Endometrium (tissue), 2 donors: Measurements from ENCODE around the gene SLC10A3.
"Not testable (repeated sequence)": the region's sequence is repeated elsewhere in the genome, so short reads cannot be mapped to it uniquely, and the experiment has no call there.

Experiments used
- FAIRE-seq: peaks from 2 replicates; lab custom pipeline; 2012; peaks lifted over from hg19 to GRCh38; lab: Jason Lieb, UNC
- donor health status: control.
- donor health status: control.

The SLC10A3 gene

DNA sequence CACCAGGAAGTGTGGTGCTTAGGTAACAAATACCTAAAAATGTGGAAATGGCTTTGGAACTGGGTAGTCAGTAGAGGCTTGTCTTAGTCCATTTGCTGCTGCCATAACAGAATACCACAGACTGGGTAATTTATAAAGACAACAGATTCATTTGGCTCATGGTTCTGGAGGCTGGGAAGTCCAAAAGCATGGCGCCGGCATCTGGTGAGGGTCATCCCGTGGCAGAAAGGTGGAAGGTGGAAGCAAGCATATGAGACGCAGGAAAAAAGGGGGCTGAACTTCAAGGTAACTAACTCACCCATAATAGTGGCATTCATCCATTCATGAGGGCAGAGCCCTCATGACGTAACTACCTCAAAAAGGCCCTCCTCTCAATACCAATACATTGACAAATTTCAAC, 19.0 kb upstream of the SLC10A3 start:
- FAIRE-seq = no peak

DNA sequence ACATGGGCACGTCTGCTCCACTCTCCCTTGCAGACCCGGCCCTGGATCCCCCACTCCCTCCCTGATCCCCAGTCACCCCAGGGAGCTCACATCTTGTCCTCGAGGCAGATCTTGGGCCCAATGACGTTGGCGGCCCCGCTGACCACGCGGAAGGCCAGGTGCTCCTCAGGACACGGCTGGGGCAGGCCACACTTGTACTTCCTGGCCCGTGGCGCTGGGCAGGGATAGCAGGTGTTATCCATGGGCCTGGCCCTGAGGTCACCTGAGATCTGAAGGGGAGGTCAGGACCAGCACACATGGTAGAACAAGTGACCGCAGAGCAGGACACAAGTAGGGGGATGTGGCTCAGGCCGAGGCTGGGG, 17.9 kb upstream of the SLC10A3 start:
- FAIRE-seq = no peak

DNA sequence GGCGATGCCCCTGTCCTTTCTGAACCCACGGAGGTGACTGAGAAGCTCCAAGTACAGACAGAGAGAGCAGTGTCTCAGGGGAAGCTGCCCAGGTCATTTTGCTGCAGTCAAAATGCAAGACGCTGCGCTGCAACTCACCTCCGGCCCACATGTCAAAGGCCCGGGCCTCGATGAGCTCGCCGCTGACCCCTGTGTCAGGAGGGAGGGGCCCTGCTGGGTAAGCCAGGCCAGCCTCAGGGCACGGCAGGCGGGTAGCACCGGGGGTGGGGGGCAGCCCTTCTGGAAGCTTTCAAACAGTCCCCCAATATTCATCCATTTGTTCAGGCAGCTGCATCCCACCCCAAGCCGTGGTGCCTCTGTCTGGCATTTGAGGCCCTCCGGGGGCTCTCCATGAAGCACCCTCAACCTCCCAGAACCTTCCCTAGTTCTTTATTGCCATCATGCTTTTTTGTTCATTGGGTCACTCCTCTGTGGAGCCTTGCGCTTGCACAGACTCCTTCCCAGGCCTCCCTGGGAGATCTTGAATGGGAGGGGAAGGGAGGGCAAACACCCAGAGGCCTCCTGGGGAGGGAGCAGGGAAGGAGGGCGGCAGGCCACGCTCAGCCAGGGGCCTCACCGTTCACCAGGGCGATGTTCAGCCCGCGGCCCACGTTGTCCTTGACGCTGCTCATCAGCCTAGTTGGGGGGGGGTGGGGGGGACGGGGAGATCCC, 17.4 kb upstream of the SLC10A3 start:
- no peak for FAIRE-seq

DNA sequence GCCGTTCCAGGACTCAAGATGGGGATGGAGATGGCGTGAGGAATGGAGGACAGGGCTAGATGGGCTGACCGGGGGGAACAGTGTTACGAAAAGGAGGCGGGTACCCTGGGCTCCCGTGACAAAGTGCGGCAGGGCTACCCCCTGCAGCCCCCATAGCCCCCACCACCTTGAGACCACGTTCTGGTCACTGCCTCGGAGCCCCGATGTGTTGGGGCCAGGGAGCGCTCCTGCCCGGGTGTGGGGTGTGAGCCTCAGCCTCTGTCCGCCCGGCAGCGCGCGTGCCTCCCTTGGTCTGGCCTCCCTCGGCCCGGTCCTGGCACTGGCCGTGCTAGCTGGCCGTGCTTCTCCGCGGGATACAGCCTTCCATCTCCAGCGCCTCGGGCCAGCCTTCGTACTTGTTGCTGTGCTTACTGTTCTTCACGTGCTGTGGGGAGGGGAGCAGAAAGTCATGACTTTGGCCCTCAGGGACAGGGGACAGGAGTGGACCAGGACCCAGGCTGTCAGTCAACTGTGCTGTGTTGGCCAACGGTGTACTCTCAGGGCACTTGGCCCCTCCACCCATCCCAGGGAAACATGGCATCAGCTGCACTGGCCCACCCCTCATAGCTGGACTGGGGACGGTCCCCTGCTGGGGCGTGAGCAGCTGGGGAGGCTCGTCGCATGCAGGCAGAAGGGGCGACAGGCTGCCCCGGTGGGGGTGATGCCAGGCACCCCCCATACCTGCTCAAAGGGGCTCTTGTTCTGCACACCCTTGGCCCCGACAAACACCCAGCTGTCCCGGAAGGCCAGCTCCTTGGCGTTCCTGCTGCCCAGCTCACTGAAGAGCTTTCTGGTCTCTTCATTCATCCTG, 16.3 kb upstream of the SLC10A3 start:
- no peak for FAIRE-seq

DNA sequence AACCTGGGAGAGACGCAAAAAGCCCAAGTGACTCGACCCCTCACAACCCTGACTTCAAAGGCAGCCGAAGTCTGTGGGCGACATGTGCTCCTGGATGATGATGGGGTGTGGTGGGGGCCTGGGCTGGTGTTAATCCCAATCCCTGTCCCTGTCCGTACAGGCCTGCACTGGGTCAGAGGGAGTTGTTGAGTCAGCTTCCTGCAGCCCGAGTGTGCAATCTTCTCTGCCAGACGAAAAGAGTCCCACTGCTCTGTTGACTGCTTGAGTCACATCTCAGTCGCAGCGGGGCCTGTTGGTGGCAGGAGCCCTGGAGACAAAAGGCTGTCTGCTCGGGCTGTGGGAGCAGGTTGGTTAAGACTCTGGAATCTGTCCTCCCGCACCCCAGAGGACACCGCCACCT, 15.3 kb upstream of the SLC10A3 start:
- FAIRE-seq = no peak

DNA sequence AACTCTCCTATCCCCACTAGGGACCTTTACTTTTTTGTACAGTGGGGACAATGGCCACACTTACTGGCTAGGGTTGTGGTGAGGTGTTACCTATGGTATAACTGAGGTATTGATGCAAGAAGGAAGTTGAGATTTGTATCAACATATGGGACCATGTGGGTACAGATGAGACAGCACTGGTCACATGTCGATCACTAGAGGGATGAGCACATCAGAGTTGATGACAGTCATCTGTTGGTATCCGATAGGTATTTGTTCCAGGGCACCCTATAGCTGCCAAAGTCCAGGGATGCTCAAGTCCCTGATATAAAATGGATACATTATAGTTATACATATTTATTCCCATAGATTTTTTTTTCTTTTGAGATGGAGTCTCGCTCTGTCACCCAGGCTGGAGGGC, 12.6 kb upstream of the SLC10A3 start:
- no peak for FAIRE-seq

DNA sequence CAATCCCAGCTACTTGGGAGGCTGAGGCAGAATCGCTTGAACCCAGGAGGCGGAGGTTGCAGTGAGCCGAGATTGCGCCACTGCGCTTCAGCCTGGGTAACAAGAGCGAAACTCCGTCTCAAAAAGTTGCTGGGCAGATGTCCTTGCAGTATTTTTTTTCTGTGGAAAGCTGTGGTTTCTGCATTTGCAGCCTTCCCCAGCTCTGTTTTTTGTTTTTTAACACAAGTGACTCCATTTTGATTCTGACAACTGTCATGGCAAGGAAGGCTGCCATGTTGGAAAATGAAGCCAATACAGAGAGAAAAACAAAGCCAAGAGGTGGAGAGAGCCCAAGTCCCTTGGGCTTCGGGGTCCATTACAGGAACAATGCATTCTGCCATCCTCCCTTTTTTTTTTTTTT, 11.7 kb upstream of the SLC10A3 start:
- no peak for FAIRE-seq

DNA sequence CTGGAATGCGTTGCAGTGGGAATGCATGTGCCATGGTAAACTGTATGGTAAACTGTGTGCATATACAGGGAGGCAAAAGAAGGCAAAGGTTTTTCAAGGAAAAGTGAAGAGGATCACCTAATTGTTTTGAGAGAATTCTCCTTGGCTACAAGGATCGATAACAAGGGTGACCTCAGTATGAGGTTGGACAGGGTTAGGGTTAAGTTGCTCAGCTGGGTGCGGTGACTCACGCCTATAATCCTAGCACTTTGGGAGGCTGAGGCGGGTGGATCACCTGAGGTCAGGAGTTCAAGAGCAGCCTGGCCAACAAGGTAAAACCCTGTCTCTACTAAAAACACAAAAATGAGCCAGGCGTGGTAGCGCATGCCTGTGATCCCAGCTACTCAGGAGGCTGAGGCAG, 11.0 kb upstream of the SLC10A3 start:
- FAIRE-seq = not testable (repeated sequence)

DNA sequence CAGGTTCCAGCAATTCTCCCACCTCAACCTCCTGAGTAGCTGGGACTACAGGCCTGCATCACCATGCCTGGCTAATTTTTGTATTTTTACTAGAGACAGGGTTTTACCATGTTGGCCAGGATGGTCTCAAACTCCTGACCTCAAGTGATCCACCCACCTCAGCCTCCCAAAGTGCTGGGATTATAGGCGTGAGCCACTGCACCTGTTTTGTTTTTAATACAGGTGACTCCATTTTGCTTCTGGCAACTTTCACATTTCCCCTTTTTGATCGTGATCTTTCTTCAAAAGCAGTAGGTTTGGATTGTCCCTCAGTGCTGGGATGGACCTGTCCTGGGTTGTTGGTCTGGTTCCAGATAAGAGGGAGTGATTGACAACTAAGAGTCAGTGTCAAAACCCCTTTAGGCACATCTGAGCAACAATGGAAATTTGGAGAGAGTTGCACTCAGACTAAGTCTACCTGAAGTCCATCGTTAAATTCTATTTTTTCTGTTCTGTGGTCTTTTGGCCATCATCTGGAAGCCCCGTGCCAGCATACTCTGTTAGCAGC, 6.2 kb upstream of the SLC10A3 start:
- not testable (repeated sequence) for FAIRE-seq

DNA sequence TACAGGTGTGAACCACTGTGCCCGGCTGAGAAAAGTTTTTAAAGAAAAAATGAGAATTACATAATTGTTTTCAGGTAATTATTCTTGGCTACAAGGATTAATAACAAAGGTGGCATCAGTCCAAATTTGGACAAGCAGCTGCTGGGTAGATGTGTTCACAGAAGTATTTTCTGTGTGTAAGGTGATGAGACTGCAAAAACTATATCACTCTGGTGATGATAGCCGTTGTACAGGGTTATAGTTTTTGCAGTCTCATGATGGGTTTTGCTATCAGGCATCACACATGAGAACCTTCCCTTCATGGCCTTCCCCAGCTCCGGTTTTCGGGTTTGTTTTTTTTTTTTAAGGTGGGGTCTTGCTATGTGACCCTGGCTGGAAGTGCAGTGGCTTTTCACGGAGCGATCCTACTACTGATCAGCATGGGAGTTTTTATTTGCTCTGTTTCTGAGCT, 5.1 kb upstream of the SLC10A3 start:
- no peak for FAIRE-seq

DNA sequence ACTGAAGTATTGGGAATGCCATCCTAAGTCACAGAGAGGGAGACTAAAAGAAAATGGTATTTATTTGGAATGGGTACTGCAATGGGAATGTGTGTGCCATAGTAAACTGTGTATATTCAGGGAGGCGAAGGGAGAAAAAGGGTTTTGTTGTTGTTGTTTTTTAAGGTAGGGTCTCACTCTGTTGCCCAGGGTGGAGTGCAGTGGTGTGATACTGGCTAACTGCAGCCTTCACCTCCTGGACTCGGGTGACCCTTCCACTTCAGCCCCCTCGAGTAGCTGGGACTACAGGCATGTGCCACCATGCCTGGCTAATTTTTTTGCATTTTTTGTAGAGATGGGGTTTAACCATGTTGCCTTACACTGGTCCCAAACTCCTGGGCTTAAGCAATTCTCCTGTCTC, 4.3 kb upstream of the SLC10A3 start:
- no peak for FAIRE-seq

DNA sequence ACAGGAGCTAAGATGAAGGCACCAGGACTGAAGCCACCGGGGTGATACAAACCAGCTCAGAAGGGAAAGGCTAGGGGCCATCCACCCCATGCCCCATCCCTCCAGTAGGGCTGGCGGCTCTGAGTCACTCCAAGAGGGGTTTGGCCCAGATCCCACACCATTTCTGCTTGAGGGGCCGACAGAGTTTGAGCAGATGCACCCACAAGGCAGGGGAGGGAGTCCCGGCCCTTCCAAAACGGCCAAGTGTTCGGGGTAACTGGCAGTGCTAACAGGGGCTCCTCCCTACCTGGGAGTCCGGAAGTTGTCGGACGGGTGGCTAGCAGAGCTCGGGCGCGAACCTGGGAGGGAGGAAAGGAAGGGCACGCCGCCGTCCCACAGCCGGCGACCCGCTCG, 412 bp downstream of the SLC10A3 start:
- FAIRE-seq = no peak

DNA sequence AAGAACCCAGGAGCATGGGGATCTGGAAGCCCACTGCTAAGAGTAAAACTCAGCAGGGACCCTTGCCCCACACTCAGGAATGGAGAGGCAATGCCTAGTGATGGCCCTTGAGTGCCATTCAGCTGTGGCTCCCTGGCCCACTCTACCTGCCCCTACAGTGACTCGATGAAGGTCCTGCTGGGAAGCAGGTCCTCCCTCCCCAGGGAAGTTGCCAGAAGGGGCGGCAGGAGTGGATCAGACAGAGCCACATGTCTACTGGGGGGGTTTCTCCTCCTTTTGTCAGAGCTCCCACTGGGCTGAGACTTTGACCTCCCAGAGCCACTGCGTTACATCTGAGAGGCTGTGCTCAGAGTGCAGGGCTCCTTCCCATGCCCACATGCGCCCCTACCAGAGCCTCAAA, 1.2 kb downstream of the SLC10A3 start:
- FAIRE-seq = no peak

DNA sequence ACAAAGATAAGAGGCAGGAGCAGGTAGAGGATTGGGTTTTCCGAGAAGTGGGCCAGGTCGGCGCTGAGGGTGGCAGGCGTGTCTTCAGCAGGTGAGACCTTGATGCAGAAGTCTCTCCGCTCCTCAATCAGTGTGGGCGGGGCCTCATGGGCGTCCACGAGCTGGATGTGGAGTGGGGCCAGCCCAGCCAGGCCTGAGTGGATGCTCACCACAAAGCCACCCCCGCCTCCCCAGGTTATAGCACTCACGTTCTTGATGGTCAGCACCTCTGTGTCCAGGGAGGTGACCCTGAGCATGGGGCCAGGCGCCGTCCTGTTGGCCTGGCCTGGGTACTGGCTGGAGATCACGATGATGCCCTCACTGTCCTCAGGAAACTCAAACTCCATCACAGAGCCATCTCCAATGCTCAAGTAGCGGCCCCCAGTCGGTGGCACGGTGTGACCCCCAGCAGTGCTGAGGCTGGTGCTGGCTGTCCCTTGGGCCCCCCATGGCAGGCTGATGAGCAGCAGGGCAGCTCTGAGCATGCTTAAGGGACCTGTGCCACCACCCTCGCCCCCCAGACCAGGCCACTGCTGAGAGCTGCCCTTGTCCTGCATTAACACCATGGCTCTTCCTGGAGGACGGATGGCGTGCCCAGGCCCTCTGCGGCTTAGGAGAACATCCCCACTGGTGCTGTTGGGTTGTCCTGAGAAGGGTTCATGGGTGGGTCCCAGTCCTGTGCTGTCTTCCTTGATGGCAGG, 1.9 kb downstream of the SLC10A3 start:
- FAIRE-seq = no peak

DNA sequence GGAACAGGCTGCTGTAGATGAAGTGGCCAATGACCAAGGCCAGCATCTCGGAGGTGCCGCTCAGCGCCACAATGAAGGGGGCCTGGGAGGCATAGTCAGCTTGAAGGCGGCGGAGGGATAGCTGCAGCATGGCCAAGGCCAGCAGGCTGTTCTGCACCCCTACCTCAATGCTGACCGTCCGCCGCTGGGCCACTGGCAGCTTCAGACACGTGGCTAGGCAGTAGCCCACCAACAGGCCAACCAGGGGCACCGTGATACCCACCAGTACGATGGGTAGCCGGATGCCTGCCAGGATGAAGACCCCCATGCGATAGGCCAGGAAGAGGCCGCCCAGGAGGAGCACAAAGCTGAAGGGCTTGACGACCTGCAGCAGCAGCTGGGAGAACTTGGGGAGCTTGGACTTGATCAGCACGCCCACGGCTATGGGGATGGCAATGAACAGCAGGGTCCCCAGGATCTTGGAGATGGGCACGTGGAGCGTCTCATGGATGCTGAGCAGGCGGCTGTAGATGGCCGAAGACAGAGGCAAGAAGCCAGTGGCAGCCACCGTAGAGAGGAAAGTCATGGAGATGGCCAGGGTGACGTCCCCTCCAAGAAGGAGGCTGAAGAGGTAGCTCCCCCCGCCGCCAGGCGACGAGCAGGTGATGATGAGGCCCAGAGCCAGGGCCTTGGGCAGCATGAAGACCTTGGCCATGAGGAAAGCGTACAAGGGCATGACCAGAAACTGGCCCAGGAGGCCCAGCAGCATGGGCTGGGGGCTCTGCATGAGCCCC, 2.7 kb downstream of the SLC10A3 start:
- no peak for FAIRE-seq

DNA sequence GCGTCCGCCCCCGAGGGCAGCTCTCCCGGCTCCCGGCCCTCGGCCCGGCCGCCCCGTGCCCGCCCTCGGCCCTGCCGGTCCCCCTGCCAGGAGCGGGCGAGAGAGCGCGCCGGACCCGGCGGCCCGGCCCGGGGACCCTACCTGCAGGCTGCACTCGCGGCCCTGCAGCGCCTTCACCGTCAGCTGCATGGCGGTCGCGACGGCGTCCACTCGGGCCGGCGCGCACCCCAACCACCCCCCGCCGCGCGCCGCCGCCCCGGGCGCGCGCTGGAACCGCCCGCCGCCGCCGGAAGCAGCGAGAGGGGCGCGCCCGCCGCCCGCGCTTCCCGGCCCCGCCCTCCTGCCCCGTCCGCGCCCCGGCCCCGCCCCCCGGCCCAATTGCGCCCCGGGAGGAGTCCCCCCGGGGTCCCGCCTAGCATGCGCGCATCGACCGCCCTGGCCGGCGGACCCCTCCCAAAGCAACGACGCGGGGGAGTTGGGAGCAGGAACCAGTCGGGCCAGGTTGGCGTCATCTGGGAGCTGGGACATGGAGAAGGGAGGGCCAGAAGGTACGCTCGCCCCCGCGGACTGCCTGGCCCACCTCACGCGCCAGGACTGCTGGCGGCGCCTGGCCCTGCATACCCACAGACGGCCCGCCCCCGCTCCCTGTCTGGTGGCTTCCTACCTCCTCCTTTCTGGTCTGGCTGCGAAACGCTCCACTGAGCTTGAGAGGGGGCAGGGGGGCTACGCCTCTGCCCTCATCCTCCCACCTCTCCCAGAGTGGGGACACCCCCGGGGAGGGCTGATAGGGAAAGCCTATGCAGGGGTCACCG, 3.8 kb downstream of the SLC10A3 start, which contains the start of gene UBL4A:
Gene UBL4A (minus strand): TSS at position 220 of the 812 bp plus-strand sequence. CDS start 31 bp downstream, at position 189.
- no peak for FAIRE-seq

DNA sequence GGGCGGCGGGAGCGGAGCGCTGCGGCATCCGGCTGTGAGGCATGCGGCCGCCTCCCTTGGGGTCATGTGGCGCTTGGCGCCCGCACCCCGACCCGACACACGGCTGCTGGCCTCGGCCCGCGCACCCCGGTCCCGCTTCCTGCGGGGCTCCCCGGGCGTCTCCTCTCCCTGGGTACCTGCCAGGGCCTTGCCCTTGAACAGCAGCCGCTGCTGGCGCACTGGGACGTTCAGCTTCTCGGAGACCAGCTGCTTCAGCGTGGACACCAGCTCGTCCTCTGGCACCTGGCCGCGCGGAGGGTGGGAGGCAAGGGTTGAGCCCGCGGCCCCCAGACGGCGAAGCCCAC, 4.4 kb downstream of the SLC10A3 start:
- no peak for FAIRE-seq

DNA sequence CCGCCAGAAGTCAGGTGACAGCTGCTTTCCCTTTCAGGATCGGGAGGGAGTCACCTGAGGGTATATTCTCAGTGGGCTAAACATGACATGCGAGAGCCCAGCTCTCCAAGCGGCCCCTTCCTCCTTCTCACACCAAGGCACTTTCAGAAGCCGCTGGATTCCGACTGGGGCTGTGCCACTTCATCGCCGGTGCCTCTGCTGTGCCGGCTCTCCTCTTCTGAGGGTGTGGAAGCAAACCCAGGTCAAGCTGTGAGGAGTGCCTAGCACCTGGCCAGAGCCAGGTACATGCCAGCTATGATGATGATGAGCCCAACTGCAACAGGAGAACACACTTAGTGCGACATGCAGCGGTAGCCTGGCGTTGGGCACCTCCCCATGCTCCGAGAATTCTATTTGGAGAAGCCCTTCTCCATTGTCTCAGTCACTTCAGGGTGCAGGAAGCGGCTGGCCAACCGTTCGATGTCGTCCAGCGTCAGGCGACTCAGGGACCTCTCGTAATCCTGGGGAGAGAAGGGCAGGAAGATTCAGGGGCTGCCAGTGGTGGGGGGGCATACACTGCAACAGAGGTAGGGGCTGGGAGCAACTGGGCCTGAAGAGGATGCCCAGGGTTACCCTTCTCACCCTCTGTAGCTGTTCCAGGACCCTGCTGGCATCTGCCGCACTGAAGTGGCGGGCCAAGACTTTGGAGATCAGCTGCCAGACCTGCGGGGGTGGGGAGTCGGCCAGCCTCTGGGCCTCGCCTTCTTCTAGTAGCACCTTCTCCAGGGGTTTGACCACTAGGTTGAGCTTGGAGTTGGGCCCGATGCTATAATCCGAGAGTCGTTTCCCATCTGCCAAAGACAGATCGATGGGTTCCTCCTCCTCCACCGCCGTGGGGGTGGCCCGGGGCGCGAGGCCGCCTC, 5.0 kb downstream of the SLC10A3 start:
- FAIRE-seq = no peak

DNA sequence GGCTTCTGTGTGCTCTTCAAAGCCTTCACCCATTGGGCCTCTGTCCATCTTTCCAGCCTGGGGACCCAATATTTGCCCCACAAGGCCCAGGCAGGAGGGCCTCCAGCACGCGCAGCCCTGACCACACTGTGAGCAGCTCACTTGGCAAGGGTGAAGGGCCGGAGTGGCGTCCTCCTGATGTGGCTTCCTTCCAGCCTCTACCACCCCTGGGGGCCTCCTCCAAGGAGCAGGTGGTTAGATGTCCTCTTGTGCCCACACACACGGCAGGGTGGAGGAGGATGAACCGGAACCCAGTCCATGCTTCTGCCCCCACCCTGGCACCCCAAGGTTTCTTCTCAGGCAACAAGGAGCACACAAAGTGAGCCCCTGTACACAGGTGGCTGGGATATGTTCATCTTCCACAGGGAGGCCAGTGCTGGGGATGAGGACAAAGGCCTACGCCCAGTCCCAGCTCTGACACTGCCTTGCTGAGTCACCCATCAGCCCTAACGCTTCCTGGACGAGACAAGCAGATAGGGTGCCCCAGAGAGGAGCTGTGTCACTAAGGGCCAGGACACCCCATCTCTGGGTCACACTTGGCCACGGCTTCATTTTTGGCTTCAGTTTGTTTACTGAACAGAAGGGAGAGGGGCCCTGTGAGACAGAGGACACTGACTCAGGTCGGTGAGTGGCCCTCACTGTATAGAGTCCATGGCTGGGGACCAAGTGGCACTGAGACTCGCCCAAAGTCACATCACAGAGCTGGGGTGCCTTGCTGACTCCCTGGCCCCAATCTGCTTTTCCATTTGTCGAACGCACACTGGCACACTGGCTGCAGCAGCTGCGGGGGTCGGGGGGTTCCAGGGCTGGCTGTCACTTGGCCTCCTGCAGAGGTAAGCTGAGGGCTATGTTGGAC, 5.9 kb downstream of the SLC10A3 start:
- no peak for FAIRE-seq
